GM12878 (cell line): ENCODE results near the gene MGA.

Experiments
- HDAC6 ChIP-seq: fragments of 200-600 bp; sonication (generic); IDR thresholded peaks from one replicate; pipeline ENCODE4 v1.8.0; 2017; ENCODE audit warnings: antibody characterized with exemption; ENCODE audit not compliant: unreplicated experiment
- POLR2A ChIP-seq: IDR thresholded peaks from 2 replicates; pipeline ENCODE4 v1.6.1; 2011; ENCODE audit warnings: low read depth, mild to moderate bottlenecking, low read length
- TF ChIP-seq, protein P1 (sequence below), 3 experiments: IDR thresholded peaks in 2 of 3; conservative IDR thresholded peaks in 1 of 3; 2 replicates each; pipeline ENCODE4 v1.5.1; 2011; ENCODE audit warnings: low read depth in 3 of 3, low read length in 3 of 3, mild to moderate bottlenecking in 3 of 3, control low read depth in 2 of 3, moderate library complexity in 2 of 3, inconsistent platforms in 1 of 3, mixed read lengths in 1 of 3; ENCODE audit not compliant: control insufficient read depth in 2 of 3, insufficient read depth in 1 of 3; ENCODE audit errors: extremely low read depth in 1 of 3

DNA sequence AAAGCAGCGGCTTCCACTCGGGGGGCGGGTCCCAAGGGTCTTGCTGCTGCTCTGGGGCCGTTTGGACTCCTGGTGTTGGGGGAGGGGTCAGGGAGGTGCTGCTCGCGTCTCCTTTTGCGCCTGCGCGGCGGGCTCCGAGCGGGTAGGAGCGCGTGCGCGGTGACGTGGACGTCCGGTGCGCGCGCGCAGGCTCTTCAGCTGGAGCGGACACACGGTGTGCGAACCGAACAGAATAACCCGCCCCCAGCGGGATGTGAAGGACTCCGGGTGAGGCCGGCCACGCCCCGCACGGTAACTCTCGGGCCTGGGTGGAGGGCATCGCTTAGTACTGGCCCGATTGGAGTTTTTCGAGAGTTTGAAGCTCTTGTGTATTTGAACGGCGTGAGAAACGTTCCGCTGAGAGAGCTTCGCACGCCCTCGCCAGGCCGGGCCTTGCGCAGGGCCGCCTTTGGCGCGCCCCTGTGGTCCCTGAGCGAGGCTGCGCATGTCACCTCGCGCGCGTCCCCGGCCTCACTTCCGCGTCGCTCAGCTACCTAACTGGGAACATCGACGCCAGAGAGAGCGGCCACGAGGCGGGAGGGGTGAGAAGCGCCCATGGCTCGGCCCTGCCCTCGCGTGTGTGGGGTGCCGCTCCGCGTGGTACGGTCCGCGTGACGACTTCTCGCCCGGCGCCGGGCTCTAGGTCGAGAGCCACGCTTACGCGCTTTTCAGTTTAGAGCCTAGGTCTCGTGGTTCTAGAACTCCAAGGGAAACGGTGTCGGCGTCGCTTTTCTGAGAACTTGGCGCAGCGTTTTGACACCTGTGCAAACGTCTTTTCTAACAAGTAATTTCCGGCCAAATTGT, at the start of gene MGA:
- TF ChIP-seq, protein P1, sequence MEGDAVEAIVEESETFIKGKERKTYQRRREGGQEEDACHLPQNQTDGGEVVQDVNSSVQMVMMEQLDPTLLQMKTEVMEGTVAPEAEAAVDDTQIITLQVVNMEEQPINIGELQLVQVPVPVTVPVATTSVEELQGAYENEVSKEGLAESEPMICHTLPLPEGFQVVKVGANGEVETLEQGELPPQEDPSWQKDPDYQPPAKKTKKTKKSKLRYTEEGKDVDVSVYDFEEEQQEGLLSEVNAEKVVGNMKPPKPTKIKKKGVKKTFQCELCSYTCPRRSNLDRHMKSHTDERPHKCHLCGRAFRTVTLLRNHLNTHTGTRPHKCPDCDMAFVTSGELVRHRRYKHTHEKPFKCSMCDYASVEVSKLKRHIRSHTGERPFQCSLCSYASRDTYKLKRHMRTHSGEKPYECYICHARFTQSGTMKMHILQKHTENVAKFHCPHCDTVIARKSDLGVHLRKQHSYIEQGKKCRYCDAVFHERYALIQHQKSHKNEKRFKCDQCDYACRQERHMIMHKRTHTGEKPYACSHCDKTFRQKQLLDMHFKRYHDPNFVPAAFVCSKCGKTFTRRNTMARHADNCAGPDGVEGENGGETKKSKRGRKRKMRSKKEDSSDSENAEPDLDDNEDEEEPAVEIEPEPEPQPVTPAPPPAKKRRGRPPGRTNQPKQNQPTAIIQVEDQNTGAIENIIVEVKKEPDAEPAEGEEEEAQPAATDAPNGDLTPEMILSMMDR (IDR thresholded peaks at IDR 0.05 in 2 of 3, conservative IDR thresholded peaks at IDR 0.05 in 1 of 3; ENCODE audit: control insufficient read depth in 2 of 3, extremely low read depth in 1 of 3, insufficient read depth in 1 of 3, low read depth in 3 of 3, low read length in 3 of 3), result peak in 2 of 3 experiments; percentile 21 to 29; a peak in 1 of 6 replicates
- no peak for TF ChIP-seq HDAC6
- TF ChIP-seq POLR2A, result peak; percentile 86
